Ovary (tissue), 3 donors: ENCODE results near the gene GRPEL1.
A peak's percentile ranks its signal among the peaks of the same experiment; 100 is the strongest.

Experiments used
- CTCF ChIP-seq, 3 donors: fragments of 450-650 bp in 2 of 3; fragments of 200-600 bp in 1 of 3; IDR thresholded peaks; one replicate each; pipeline versions ENCODE4 v1.5.1 to v1.8.0; 2016 to 2022; ENCODE audit warnings: antibody characterized with exemption in 3 of 3, mild to moderate bottlenecking in 1 of 3
- EP300 ChIP-seq: sonication (generic); formaldehyde crosslinking; IDR thresholded peaks from one replicate; pipeline ENCODE4 v1.6.1; 2017; ENCODE audit warnings: antibody characterized with exemption
- POLR2A ChIP-seq: fragments of 450-650 bp; IDR thresholded peaks from one replicate; pipeline ENCODE4 v1.6.1; 2017; ENCODE audit warnings: antibody characterized with exemption, mild to moderate bottlenecking, moderate library complexity
- donor health status: DM: no; HTN: no; CAD: no.

GRCh38 chr4:7067452-7068278 lies at the start of gene GRPEL1:
- TF ChIP-seq POLR2A (peak; percentile 88), EP300 (peak; percentile 16), CTCF (IDR thresholded peaks at IDR 0.05) (peak in 1 of 3 donors; percentile 22)
